HepG2 (cell line): ENCODE measurements around the gene USP20. TPM values are rescaled to one million over a fixed set of nuclear protein-coding genes. Genes with fewer than 3 reads are reported as not detected.

Source experiments
- AHDC1 ChIP-seq: sonication (generic); formaldehyde crosslinking; IDR thresholded peaks from 2 replicates; pipeline ENCODE4 v1.5.1; 2020; ENCODE audit warnings: mild to moderate bottlenecking, missing genetic modification reagents, borderline replicate concordance
- ZBTB46 ChIP-seq: sonication (generic); formaldehyde crosslinking; IDR thresholded peaks from 2 replicates; pipeline ENCODE4 v1.4.0; 2020; ENCODE audit warnings: mild to moderate bottlenecking, missing genetic modification reagents, borderline replicate concordance
- polyA plus RNA-seq, 8 experiments: library from polyadenylated mRNA; depleted of rRNA in 3 of 8; stranded (reverse) in 7 of 8; unstranded in 1 of 8; fragments of >200 nt; fragmentation: Illumina TruSeq in 4 of 8; extraction: Trizol in 4 of 8; gene quantifications; 2 replicates each; pipeline versions ENCODE4 v1.2.1 to v1.2.3, GENCODE V29; 2011 to 2016; ENCODE audit warnings: low read depth in 4 of 8, missing spikeins in 1 of 8, mixed read lengths in 1 of 8; ENCODE audit not compliant: insufficient read depth in 1 of 8
- total RNA-seq, 5 experiments: library from RNA; depleted of rRNA; stranded (reverse); fragments of >200 nt; fragmentation: Illumina TruSeq; extraction: Trizol; gene quantifications; 2 replicates each; pipeline ENCODE4 v1.2.3, GENCODE V29; 2016; ENCODE audit warnings: low read depth in 1 of 5

USP20 gene
- total and polyA plus RNA-seq, 2 of the 13 experiments (the other 11 are each of a cell fraction or from before 2014, with no cell fraction given): 4.4 to 5.9 TPM

- TF ChIP-seq AHDC1 (CRISPR knock-in tag) (no peak), ZBTB46 (no peak)
Measured at GRCh38 chr9:129909851-129910250, 74.6 kb downstream of the USP20 start (continued).
